Keratinocyte (primary cell): ENCODE data around the gene TMEM35A. TPM values are rescaled to one million over a fixed set of nuclear protein-coding genes. Genes with fewer than 3 reads are reported as not detected.

Experiments
- DNase-seq: peaks from one replicate; pipeline ENCODE4 v3.0.0-alpha.2; 2011; ENCODE audit warnings: low read depth, missing footprints, low spot score
- FAIRE-seq: peaks from 2 replicates; lab custom pipeline; 2011; peaks lifted over from hg19 to GRCh38; lab: Jason Lieb, UNC
- H2AFZ ChIP-seq: 2 replicates; pipeline ENCODE4 v1.6.0; 2012; ENCODE audit warnings: low read length, control low read depth, inconsistent platforms; ENCODE audit not compliant: control insufficient read depth
- H3K27ac ChIP-seq: 2 replicates; pipeline ENCODE4 v1.5.1; 2011; ENCODE audit warnings: low read length; ENCODE audit not compliant: control insufficient read depth, insufficient read depth
- H3K27me3 ChIP-seq: 3 replicates; pipeline ENCODE4 v1.6.0; 2011; ENCODE audit warnings: low read length; ENCODE audit not compliant: control insufficient read depth, insufficient read depth; ENCODE audit errors: extremely low read depth
- H3K36me3 ChIP-seq, 2 experiments: 2 replicates in 1 of 2; 3 replicates in 1 of 2; pipeline ENCODE4 v1.5.1; 2011; ENCODE audit warnings: low read length in 2 of 2, mild to moderate bottlenecking in 1 of 2; ENCODE audit not compliant: control insufficient read depth in 2 of 2, insufficient read depth in 2 of 2; ENCODE audit errors: extremely low read depth in 1 of 2
- H3K4me1 ChIP-seq: 3 replicates; pipeline ENCODE4 v1.5.1; 2011; ENCODE audit warnings: low read length; ENCODE audit not compliant: control insufficient read depth, insufficient read depth; ENCODE audit errors: extremely low read depth
- H3K4me2 ChIP-seq: 3 replicates; pipeline ENCODE4 v1.6.0; 2011; ENCODE audit warnings: low read depth, low read length; ENCODE audit not compliant: control insufficient read depth, insufficient read depth; ENCODE audit errors: extremely low read depth
- H3K4me3 ChIP-seq, 3 experiments: fragments of 200-600 bp in 1 of 3; sonication (generic) in 1 of 3; 2 replicates in 2 of 3; 3 replicates in 1 of 3; pipeline ENCODE4 v1.5.1; 2011 to 2016; ENCODE audit warnings: low read length in 3 of 3, mild to moderate bottlenecking in 3 of 3, control low read depth in 2 of 3, inconsistent platforms in 1 of 3, low read depth in 1 of 3, mixed read lengths in 1 of 3, mixed run types in 1 of 3, moderate library complexity in 1 of 3; ENCODE audit not compliant: control insufficient read depth in 2 of 3, insufficient read depth in 2 of 3; ENCODE audit errors: extremely low read depth in 1 of 3
- H3K79me2 ChIP-seq: 2 replicates; pipeline ENCODE4 v1.6.0; 2012; ENCODE audit warnings: low read length; ENCODE audit not compliant: control insufficient read depth, insufficient read depth
- H3K9ac ChIP-seq: 3 replicates; pipeline ENCODE4 v1.6.0; 2011; ENCODE audit warnings: low read length; ENCODE audit not compliant: control insufficient read depth, insufficient read depth; ENCODE audit errors: extremely low read depth
- H3K9me1 ChIP-seq: 3 replicates; pipeline ENCODE4 v1.6.0; 2011; ENCODE audit warnings: low read length; ENCODE audit not compliant: control insufficient read depth, insufficient read depth; ENCODE audit errors: extremely low read depth
- H3K9me3 ChIP-seq: 2 replicates; pipeline ENCODE4 v1.5.1; 2012; ENCODE audit warnings: low read depth, low read length; ENCODE audit not compliant: control insufficient read depth
- H4K20me1 ChIP-seq: 3 replicates; pipeline ENCODE4 v1.6.0; 2011; ENCODE audit warnings: low read length; ENCODE audit not compliant: control insufficient read depth, insufficient read depth; ENCODE audit errors: extremely low read depth
- CTCF ChIP-seq, 3 experiments: IDR thresholded peaks in 1 of 3; conservative IDR thresholded peaks in 1 of 3; optimal IDR thresholded peaks in 1 of 3; 2 replicates in 2 of 3; 3 replicates in 1 of 3; pipeline versions ENCODE3 to v1.5.1; 2011; ENCODE audit warnings: low read length in 3 of 3, mild to moderate bottlenecking in 3 of 3, moderate library complexity in 2 of 3, control low read depth in 1 of 3, inconsistent platforms in 1 of 3; ENCODE audit not compliant: insufficient read depth in 2 of 3; ENCODE audit errors: extremely low read depth in 1 of 3
- EZH2 ChIP-seq: IDR thresholded peaks from one replicate; pipeline ENCODE4 v1.6.1; 2012; ENCODE audit warnings: inconsistent platforms, mild to moderate bottlenecking, low read length, moderate library complexity
- dilution Hi-C: fragments of 300-500 bp; cut with MboI; formaldehyde crosslinking; loops from one replicate; pipeline ENCODE4 v1.7.0; 2020; ENCODE audit warnings: low sequenced_read_pairs; ENCODE audit not compliant: extremely low pct_ligation_motif_present
- polyA plus RNA-seq, 5 experiments: library from polyadenylated mRNA; depleted of rRNA in 3 of 5; stranded (reverse) in 3 of 5; stranded (forward) in 1 of 5; unstranded in 1 of 5; fragments of >200 nt; gene quantifications; 1 replicate in 1 of 5; 2 replicates in 3 of 5; 3 replicates in 1 of 5; pipeline versions ENCODE4 v1.2.1 to v1.2.3, GENCODE V29; 2011 to 2012; ENCODE audit warnings: missing spikeins in 2 of 5, low read depth in 1 of 5, low replicate concordance in 1 of 5

Gene TMEM35A
- polyA plus RNA-seq, 1 donor (not counting 4 experiments of a cell fraction or from before 2014, with no cell fraction given), result 0.03 TPM

DNA sequence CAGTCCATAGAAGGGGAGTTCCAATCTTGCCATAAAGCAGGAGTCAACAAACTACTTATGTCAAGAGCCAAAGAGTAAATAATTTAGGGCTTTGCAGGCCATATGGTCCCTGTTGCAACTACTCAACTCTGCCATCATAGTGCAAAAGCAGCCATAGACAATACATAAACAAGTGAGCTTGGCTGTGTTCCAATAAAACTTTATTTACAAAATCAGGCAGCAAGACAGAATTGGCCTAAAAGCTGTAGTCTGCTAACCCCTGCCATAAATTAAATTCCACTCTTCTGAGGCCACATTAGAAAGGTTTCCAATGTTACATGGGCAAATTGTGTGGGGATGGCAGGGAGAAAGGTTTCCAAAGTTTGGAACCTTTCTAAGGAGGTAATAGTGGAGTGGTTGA lies 41.4 kb upstream of the TMEM35A start:
- FAIRE-seq, result no peak

GRCh38 chrX:101040197-101040596 lies 38.5 kb upstream of the TMEM35A start:
- H3K36me3 ChIP-seq, result no peaks in the 10 kb centered on the region
- no peaks in the 10 kb centered on the region for H4K20me1 ChIP-seq
- no peak overlapping the region for H3K4me2 ChIP-seq
- H3K4me1 ChIP-seq, result no peaks in the 10 kb centered on the region
- no peak for FAIRE-seq
- TF ChIP-seq EZH2 (no peak), CTCF (optimal IDR thresholded peaks at IDR 0.05 in 1 of 3, IDR thresholded peaks at IDR 0.05 in 1 of 3, conservative IDR thresholded peaks at IDR 0.05 in 1 of 3; ENCODE audit: extremely low read depth in 1 of 3, insufficient read depth in 2 of 3, low read length in 3 of 3) (no peak)
- H3K9me1 ChIP-seq, result no peaks in the 10 kb centered on the region
- dilution Hi-C loops, result no loop called here
- H3K79me2 ChIP-seq, result no peaks in the 10 kb centered on the region
- no peaks in the 10 kb centered on the region for H3K9me3 ChIP-seq
- no peak overlapping the region for H2AFZ ChIP-seq
- H3K4me3 ChIP-seq, result no peak overlapping the region
- H3K27me3 ChIP-seq, result no peaks in the 10 kb centered on the region
- H3K9ac ChIP-seq, result no peak overlapping the region
- H3K27ac ChIP-seq, result no peak overlapping the region
- no peak for DNase-seq

More for the DNA sequence above, 41.4 kb upstream of the TMEM35A start:
- H3K36me3 ChIP-seq, result no peaks in the 10 kb centered on the region
- no peaks in the 10 kb centered on the region for H3K9me1 ChIP-seq
- H3K27ac ChIP-seq, result no peak overlapping the region
- dilution Hi-C loops, result no loop called here
- no peaks in the 10 kb centered on the region for H4K20me1 ChIP-seq
- H3K79me2 ChIP-seq, result no peaks in the 10 kb centered on the region
- no peaks in the 10 kb centered on the region for H3K9me3 ChIP-seq
- DNase-seq, result no peak
- no peak overlapping the region for H3K4me3 ChIP-seq
- no peak overlapping the region for H3K9ac ChIP-seq
- no peak overlapping the region for H3K4me2 ChIP-seq
- H3K4me1 ChIP-seq, result no peaks in the 10 kb centered on the region
- no peaks in the 10 kb centered on the region for H3K27me3 ChIP-seq
- TF ChIP-seq EZH2 (no peak), CTCF (optimal IDR thresholded peaks at IDR 0.05 in 1 of 3, IDR thresholded peaks at IDR 0.05 in 1 of 3, conservative IDR thresholded peaks at IDR 0.05 in 1 of 3; ENCODE audit: extremely low read depth in 1 of 3, insufficient read depth in 2 of 3, low read length in 3 of 3) (no peak)
- H2AFZ ChIP-seq, result no peak overlapping the region
